Transverse colon (tissue), 4 donors: ENCODE measurements around the gene ADIPOR2.

Experiments used
- CTCF ChIP-seq, 5 experiments: fragments of 200-600 bp in 3 of 5; fragments of 450-650 bp in 2 of 5; sonication (generic) in 3 of 5; IDR thresholded peaks; 1 replicate in 2 of 5; 2 replicates in 3 of 5; pipeline ENCODE4 v1.5.1; 2016 to 2017; ENCODE audit warnings: antibody characterized with exemption in 5 of 5, inconsistent platforms in 3 of 5, mild to moderate bottlenecking in 2 of 5, moderate library complexity in 1 of 5
- POLR2A ChIP-seq: fragments of 450-650 bp; IDR thresholded peaks from one replicate; pipeline ENCODE4 v1.6.1; 2016; ENCODE audit warnings: antibody characterized with exemption, mild to moderate bottlenecking, moderate library complexity
- POLR2AphosphoS5 ChIP-seq, 3 donors: sonication (generic); formaldehyde crosslinking; IDR thresholded peaks; one replicate each; pipeline ENCODE4 v1.6.1; 2016; ENCODE audit warnings: antibody characterized with exemption in 3 of 3

- no peak for TF ChIP-seq CTCF (IDR thresholded peaks at IDR 0.05)
- no peak for TF ChIP-seq POLR2AphosphoS5 (IDR thresholded peaks at IDR 0.05)
- no peak for TF ChIP-seq POLR2A
Observed at GRCh38 chr12:1799882-1800400, 109.1 kb downstream of the ADIPOR2 start.
